ENCODE measurements around the gene CUL4A. TPM values are rescaled to one million over a fixed set of nuclear protein-coding genes. Genes with fewer than 3 reads are reported as not detected.

CUL4A gene
- polyA plus RNA-seq, 1 of the 3 experiments (the other 2 are of a cell fraction) = 51.2 TPM

DNA sequence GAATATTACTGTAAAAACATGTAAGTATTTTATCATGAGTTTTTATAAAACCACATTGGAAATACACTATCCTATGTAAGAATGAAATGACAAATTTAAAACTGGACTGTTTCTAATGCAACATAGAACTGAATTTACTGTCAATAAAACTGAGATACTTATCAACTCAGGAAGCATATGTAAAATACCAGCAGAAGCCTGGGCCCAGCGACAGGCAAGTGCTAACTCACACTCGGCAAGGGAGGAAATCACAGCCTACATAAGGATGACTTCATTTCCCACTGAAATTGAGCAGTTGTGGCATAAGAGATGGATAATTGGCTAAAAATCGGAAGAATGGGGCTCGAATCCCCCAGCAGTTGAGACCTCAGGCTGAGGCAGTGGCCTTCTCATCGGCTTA, 38.9 kb upstream of the CUL4A start:
- no peak overlapping the region for H3K4me3 ChIP-seq (ENCODE audit: low read depth in 2 of 2, low read length in 1 of 2)
- TF ChIP-seq MXI1 (IDR thresholded peaks at IDR 0.05; ENCODE audit: low read depth, low read length) (no peak), SMC3 (IDR thresholded peaks at IDR 0.05; ENCODE audit: low read depth, low read length) (no peak), CTCF (IDR thresholded peaks at IDR 0.05) (no peak), GABPA (IDR thresholded peaks at IDR 0.05; ENCODE audit: low read depth) (no peak), NRF1 (IDR thresholded peaks at IDR 0.05; ENCODE audit: low read depth, low read length) (no peak), POLR2AphosphoS5 (IDR thresholded peaks at IDR 0.05; ENCODE audit: low read depth, low read length) (no peak), NFIC (IDR thresholded peaks at IDR 0.05; ENCODE audit: borderline replicate concordance) (no peak), YY1 (IDR thresholded peaks at IDR 0.05; ENCODE audit: low read depth) (no peak), FOXM1 (IDR thresholded peaks at IDR 0.05; ENCODE audit: low read depth) (no peak), TAF1 (IDR thresholded peaks at IDR 0.05; ENCODE audit: borderline replicate concordance, low read depth, low read length) (no peak)
- no peak overlapping the region for H2AFZ ChIP-seq (ENCODE audit: low read depth)
- no peak for DNase-seq
- ChIA-PET CTCF (interaction anchor here (1.0 kb wide), 1 partner anchor 288 kb away, joined by 3 read pairs; no protein-coding TSS in a partner anchor), POLR2A (no interaction called here)
- H3K9ac ChIP-seq = no peak overlapping the region
- H3K27me3 ChIP-seq (ENCODE audit: insufficient read depth) = no peaks in the 10 kb centered on the region
- no peaks in the 10 kb centered on the region for H4K20me1 ChIP-seq (ENCODE audit: insufficient read depth)
- H3K9me2 ChIP-seq = no peaks in the 10 kb centered on the region
- WGBS (ENCODE audit: low lambda C conversion rate) = 81% methylated on average over 5 of the region's 5 CpGs
- no peak overlapping the region for H3K4me2 ChIP-seq
- no peaks in the 10 kb centered on the region for H3K4me1 ChIP-seq (ENCODE audit: control insufficient read depth in 1 of 2, insufficient read depth in 2 of 2, low read depth in 1 of 2, low read length in 1 of 2)
- H3K9me3 ChIP-seq = no peaks in the 10 kb centered on the region
- H3F3A ChIP-seq (replicated peaks; ENCODE audit: insufficient read depth) = no peaks in the 10 kb centered on the region
- no peak overlapping the region for H3K27ac ChIP-seq (ENCODE audit: low read depth in 2 of 2, low read length in 1 of 2)
- H3K36me3 ChIP-seq (replicated peaks in 1 of 2; ENCODE audit: control insufficient read depth in 1 of 2, insufficient read depth in 2 of 2, low read length in 1 of 2) = peaks cover 24 to 29% of the 10 kb centered on the region in 2 experiments
- no peaks in the 10 kb centered on the region for H3K79me2 ChIP-seq (ENCODE audit: insufficient read depth)

DNA sequence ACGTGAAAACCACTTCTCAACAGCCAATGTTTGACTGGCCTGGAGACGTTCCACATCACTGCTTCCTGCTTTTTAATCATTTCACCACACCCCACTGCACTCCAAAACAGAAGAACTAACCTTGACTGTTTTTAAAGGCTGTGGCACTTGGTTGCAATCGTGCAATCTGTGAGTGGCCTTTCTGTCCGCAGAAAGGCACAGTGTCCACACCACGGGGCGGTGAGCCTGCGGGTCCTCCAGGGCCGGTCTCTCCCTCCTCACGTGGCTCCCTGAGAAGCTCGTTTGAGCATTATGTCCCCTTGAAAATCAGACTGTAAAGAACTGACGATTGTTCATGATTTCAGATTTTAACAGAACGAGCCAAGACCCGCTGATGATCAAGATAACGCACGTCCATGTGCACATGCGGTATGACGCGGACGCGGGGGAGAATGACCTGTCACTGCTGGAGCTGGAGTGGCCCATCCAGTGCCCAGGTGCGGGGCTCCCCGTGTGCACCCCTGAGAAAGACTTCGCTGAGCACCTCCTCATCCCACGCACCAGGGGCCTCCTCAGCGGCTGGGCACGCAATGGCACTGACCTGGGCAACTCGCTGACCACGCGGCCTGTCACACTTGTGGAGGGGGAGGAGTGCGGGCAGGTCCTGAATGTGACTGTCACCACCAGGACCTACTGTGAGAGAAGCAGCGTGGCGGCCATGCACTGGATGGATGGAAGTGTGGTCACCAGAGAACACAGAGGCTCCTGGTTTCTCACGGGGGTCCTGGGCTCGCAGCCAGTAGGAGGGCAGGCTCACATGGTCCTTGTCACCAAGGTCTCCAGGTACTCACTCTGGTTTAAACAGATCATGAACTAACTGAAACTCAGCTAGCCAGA, 37.9 kb upstream of the CUL4A start:
- Histone ChIP-seq H3F3A (replicated peaks; ENCODE audit: insufficient read depth) (no peaks in the 10 kb centered on the region), H3K27me3 (ENCODE audit: insufficient read depth) (no peaks in the 10 kb centered on the region), H3K9ac (no peak overlapping the region), H2AFZ (ENCODE audit: low read depth) (no peak overlapping the region), H3K27ac (ENCODE audit: low read depth in 2 of 2, low read length in 1 of 2) (no peak overlapping the region), H3K9me3 (no peaks in the 10 kb centered on the region), H3K9me2 (no peaks in the 10 kb centered on the region), H3K4me2 (no peak overlapping the region), H3K4me3 (ENCODE audit: low read depth in 2 of 2, low read length in 1 of 2) (no peak overlapping the region), H3K79me2 (ENCODE audit: insufficient read depth) (no peaks in the 10 kb centered on the region), H3K36me3 (replicated peaks in 1 of 2; ENCODE audit: control insufficient read depth in 1 of 2, insufficient read depth in 2 of 2, low read length in 1 of 2) (peaks cover 28 to 38% of the 10 kb centered on the region in 2 experiments), H4K20me1 (ENCODE audit: insufficient read depth) (no peaks in the 10 kb centered on the region), H3K4me1 (ENCODE audit: control insufficient read depth in 1 of 2, insufficient read depth in 2 of 2, low read depth in 1 of 2, low read length in 1 of 2) (no peaks in the 10 kb centered on the region)
- 95% methylated on average over 24 of the region's 34 CpGs for WGBS (ENCODE audit: low lambda C conversion rate)
- POLR2A ChIA-PET = no interaction called here
- DNase-seq = no peak
- no peak for TF ChIP-seq NRF1 (IDR thresholded peaks at IDR 0.05; ENCODE audit: low read depth, low read length)
- TF ChIP-seq, protein P1, sequence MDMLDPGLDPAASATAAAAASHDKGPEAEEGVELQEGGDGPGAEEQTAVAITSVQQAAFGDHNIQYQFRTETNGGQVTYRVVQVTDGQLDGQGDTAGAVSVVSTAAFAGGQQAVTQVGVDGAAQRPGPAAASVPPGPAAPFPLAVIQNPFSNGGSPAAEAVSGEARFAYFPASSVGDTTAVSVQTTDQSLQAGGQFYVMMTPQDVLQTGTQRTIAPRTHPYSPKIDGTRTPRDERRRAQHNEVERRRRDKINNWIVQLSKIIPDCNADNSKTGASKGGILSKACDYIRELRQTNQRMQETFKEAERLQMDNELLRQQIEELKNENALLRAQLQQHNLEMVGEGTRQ (IDR thresholded peaks at IDR 0.05; ENCODE audit: borderline replicate concordance, low read depth, low read length) = no peak
- no peak for TF ChIP-seq RXRA (IDR thresholded peaks at IDR 0.05; ENCODE audit: borderline replicate concordance, low read depth)
- TF ChIP-seq RAD21 (IDR thresholded peaks at IDR 0.05; ENCODE audit: low read length) = no peak
- no peak for TF ChIP-seq RFX5 (IDR thresholded peaks at IDR 0.05; ENCODE audit: low read length)
- TF ChIP-seq YY1 (IDR thresholded peaks at IDR 0.05; ENCODE audit: low read depth) = no peak
- TF ChIP-seq TEAD4 (IDR thresholded peaks at IDR 0.05; ENCODE audit: borderline replicate concordance, insufficient read depth) = no peak
- no peak for TF ChIP-seq SIN3A (IDR thresholded peaks at IDR 0.05; ENCODE audit: borderline replicate concordance, low read depth, low read length)
- TF ChIP-seq TCF12 (IDR thresholded peaks at IDR 0.05) = no peak
- TF ChIP-seq, protein P2, sequence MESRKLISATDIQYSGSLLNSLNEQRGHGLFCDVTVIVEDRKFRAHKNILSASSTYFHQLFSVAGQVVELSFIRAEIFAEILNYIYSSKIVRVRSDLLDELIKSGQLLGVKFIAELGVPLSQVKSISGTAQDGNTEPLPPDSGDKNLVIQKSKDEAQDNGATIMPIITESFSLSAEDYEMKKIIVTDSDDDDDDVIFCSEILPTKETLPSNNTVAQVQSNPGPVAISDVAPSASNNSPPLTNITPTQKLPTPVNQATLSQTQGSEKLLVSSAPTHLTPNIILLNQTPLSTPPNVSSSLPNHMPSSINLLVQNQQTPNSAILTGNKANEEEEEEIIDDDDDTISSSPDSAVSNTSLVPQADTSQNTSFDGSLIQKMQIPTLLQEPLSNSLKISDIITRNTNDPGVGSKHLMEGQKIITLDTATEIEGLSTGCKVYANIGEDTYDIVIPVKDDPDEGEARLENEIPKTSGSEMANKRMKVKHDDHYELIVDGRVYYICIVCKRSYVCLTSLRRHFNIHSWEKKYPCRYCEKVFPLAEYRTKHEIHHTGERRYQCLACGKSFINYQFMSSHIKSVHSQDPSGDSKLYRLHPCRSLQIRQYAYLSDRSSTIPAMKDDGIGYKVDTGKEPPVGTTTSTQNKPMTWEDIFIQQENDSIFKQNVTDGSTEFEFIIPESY (IDR thresholded peaks at IDR 0.05; ENCODE audit: borderline replicate concordance, low read depth) = no peak
- CTCF ChIA-PET = no interaction called here
